ENCODE measurements around the gene PODN.

- no peak for TF ChIP-seq CTCF (IDR thresholded peaks at IDR 0.05; ENCODE audit: extremely low read depth in 1 of 2, insufficient read depth in 1 of 2, low read depth in 1 of 2, low read length in 2 of 2)
- TF ChIP-seq EZH2 (IDR thresholded peaks at IDR 0.05; ENCODE audit: borderline replicate concordance, low read depth, low read length, severe bottlenecking): no peak
- TF ChIP-seq POLR2A (IDR thresholded peaks at IDR 0.05; ENCODE audit: low read depth, low read length): no peak
- TF ChIP-seq POLR2AphosphoS5 (IDR thresholded peaks at IDR 0.05; ENCODE audit: insufficient read depth, low read depth, low read length): no peak
- no peak for TF ChIP-seq MAX (IDR thresholded peaks at IDR 0.05; ENCODE audit: insufficient read depth, insufficient read length)
- TF ChIP-seq MYC (IDR thresholded peaks at IDR 0.05; ENCODE audit: low read depth, low read length): no peak
- TF ChIP-seq FOS (IDR thresholded peaks at IDR 0.05; ENCODE audit: borderline replicate concordance, insufficient read depth, low read length): no peak
- no peak for TF ChIP-seq GATA2 (IDR thresholded peaks at IDR 0.05; ENCODE audit: insufficient read depth, insufficient read length, low read depth, low read length)
- TF ChIP-seq JUN (IDR thresholded peaks at IDR 0.05; ENCODE audit: borderline replicate concordance, insufficient read depth, insufficient read length, low read depth): no peak
Observed at GRCh38 chr1:53043271-53043670, 18.7 kb upstream of the PODN start.
